Measurements from ENCODE around the gene FAM78A. TPM values are rescaled to one million over a fixed set of nuclear protein-coding genes. Genes with fewer than 3 reads are reported as not detected.
"Not testable (repeated sequence)": the region's sequence is repeated elsewhere in the genome, so short reads cannot be mapped to it uniquely, and the experiment has no call there.

Gene FAM78A
- total RNA-seq, 2 experiments from 2014 or later = 76.8 to 80.0 TPM

- CTCF ChIA-PET = interaction anchor here (9.6 kb wide), 1 partner anchor 10 kb away, joined by 177 read pairs; the partner anchor contains the start of gene FAM78A
- Mint-ChIP-seq H3K27ac (no peak overlapping the region), H3K9me3 (ENCODE audit: low read depth) (no peaks in the 10 kb centered on the region), H3K27me3 (no peaks in the 10 kb centered on the region), H3K4me1 (peaks cover 58% of the 10 kb centered on the region), H3K4me3 (no peak overlapping the region), H3K36me3 (peaks cover 38% of the 10 kb centered on the region)
- DNase-seq (no peak), ATAC-seq (no peak)
Observed at GRCh38 chr9:131260751-131261452, 15.4 kb downstream of the FAM78A start.

- H3K4me3 Mint-ChIP-seq = no peak overlapping the region
- no peaks in the 10 kb centered on the region for H3K9me3 Mint-ChIP-seq (ENCODE audit: low read depth)
- peak overlapping the region; percentile 34 for H3K27ac Mint-ChIP-seq
- ATAC-seq (no peak), DNase-seq (no peak)
- CTCF ChIA-PET = interaction anchor here (9.6 kb wide), 1 partner anchor 11 kb away, joined by 177 read pairs; the partner anchor contains the start of gene FAM78A
- no peaks in the 10 kb centered on the region for H3K27me3 Mint-ChIP-seq
- H3K36me3 Mint-ChIP-seq = peaks cover 37% of the 10 kb centered on the region
- H3K4me1 Mint-ChIP-seq = peaks cover 58% of the 10 kb centered on the region
Observed at GRCh38 chr9:131259916-131260597, 16.3 kb downstream of the FAM78A start.

- peaks cover 32% of the 10 kb centered on the region for H3K36me3 Mint-ChIP-seq
- CTCF ChIA-PET = interaction anchor here (9.6 kb wide), 1 partner anchor 12 kb away, joined by 177 read pairs; the partner anchor contains the start of gene FAM78A
- H3K27me3 Mint-ChIP-seq = no peaks in the 10 kb centered on the region
Observed at GRCh38 chr9:131259432-131259898, 16.8 kb downstream of the FAM78A start.

GRCh38 chr9:131258698-131259431, 17.4 kb downstream of the FAM78A start:
- H3K9me3 Mint-ChIP-seq (ENCODE audit: low read depth) = no peaks in the 10 kb centered on the region
- no peaks in the 10 kb centered on the region for H3K27me3 Mint-ChIP-seq
- ATAC-seq = no peak
- CTCF ChIA-PET = interaction anchor here (9.6 kb wide), 1 partner anchor 13 kb away, joined by 177 read pairs; the partner anchor contains the start of gene FAM78A
- H3K4me3 Mint-ChIP-seq = no peak overlapping the region
- peaks cover 30% of the 10 kb centered on the region for H3K36me3 Mint-ChIP-seq
- peak overlapping the region; percentile 98 for H3K27ac Mint-ChIP-seq
- peaks cover 56% of the 10 kb centered on the region for H3K4me1 Mint-ChIP-seq
- no peak for DNase-seq

More at GRCh38 chr9:131259432-131259898, 16.8 kb downstream of the FAM78A start:
- no peak overlapping the region for H3K4me3 Mint-ChIP-seq
- H3K4me1 Mint-ChIP-seq = peaks cover 57% of the 10 kb centered on the region
- H3K27ac Mint-ChIP-seq = no peak overlapping the region
- no peaks in the 10 kb centered on the region for H3K9me3 Mint-ChIP-seq (ENCODE audit: low read depth)
- ATAC-seq (no peak), DNase-seq (no peak)

- H3K27ac Mint-ChIP-seq = peak overlapping the region; percentile 98
- no peak overlapping the region for H3K4me3 Mint-ChIP-seq
- no peaks in the 10 kb centered on the region for H3K9me3 Mint-ChIP-seq (ENCODE audit: low read depth)
- no peaks in the 10 kb centered on the region for H3K27me3 Mint-ChIP-seq
- DNase-seq (no peak), ATAC-seq (no peak)
- peaks cover 59% of the 10 kb centered on the region for H3K4me1 Mint-ChIP-seq
- CTCF ChIA-PET = interaction anchor here (1.1 to 9.6 kb wide), 2 partner anchors 13 to 78 kb away, joined by 3 to 177 read pairs; partner anchors contain the start of gene FAM78A
- peaks cover 25% of the 10 kb centered on the region for H3K36me3 Mint-ChIP-seq
Observed at GRCh38 chr9:131258186-131258585, 18.1 kb downstream of the FAM78A start.

GRCh38 chr9:131257266-131258025, 18.9 kb downstream of the FAM78A start:
- CTCF ChIA-PET = interaction anchor here (0.6 to 9.6 kb wide), 12 partner anchors 7 to 79 kb away, joined by 3 to 177 read pairs (median 6); partner anchors contain the start of gene FAM78A
- Mint-ChIP-seq H3K27ac (peak overlapping the region; percentile 98), H3K4me1 (peaks cover 57% of the 10 kb centered on the region), H3K36me3 (peaks cover 20% of the 10 kb centered on the region), H3K27me3 (no peaks in the 10 kb centered on the region), H3K9me3 (ENCODE audit: low read depth) (no peaks in the 10 kb centered on the region), H3K4me3 (no peak overlapping the region)
- no peak for ATAC-seq
- no peak for DNase-seq

- H3K4me3 Mint-ChIP-seq = peak overlapping the region; percentile 80
- ATAC-seq = no peak
- H3K36me3 Mint-ChIP-seq = peaks cover 14% of the 10 kb centered on the region
- H3K4me1 Mint-ChIP-seq = peaks cover 66% of the 10 kb centered on the region
- DNase-seq = no peak
- H3K27me3 Mint-ChIP-seq = no peaks in the 10 kb centered on the region
- CTCF ChIA-PET = interaction anchor here (0.5 to 9.6 kb wide), 9 partner anchors 9 to 108 kb away, joined by 3 to 177 read pairs (median 8); partner anchors contain the start of gene FAM78A
- H3K9me3 Mint-ChIP-seq (ENCODE audit: low read depth) = no peaks in the 10 kb centered on the region
- H3K27ac Mint-ChIP-seq = peak overlapping the region; percentile 98
Observed at GRCh38 chr9:131255676-131256197, 20.6 kb downstream of the FAM78A start.

GRCh38 chr9:131254626-131255025, 21.7 kb downstream of the FAM78A start:
- Mint-ChIP-seq H3K4me3 (no peak overlapping the region), H3K9me3 (ENCODE audit: low read depth) (no peaks in the 10 kb centered on the region), H3K36me3 (peaks cover 6% of the 10 kb centered on the region), H3K27ac (peak overlapping the region; percentile 98), H3K4me1 (peaks cover 65% of the 10 kb centered on the region), H3K27me3 (no peaks in the 10 kb centered on the region)
- DNase-seq (no peak), ATAC-seq (no peak)
- CTCF ChIA-PET = interaction anchor here (0.8 to 9.6 kb wide), 3 partner anchors 17 to 153 kb away, joined by 3 to 177 read pairs (median 4); partner anchors contain the start of gene FAM78A

- Mint-ChIP-seq H3K4me3 (no peak overlapping the region), H3K9me3 (ENCODE audit: low read depth) (no peaks in the 10 kb centered on the region), H3K27me3 (no peaks in the 10 kb centered on the region), H3K36me3 (peaks cover 6% of the 10 kb centered on the region), H3K27ac (peak overlapping the region; percentile 97), H3K4me1 (peaks cover 65% of the 10 kb centered on the region)
- CTCF ChIA-PET = interaction anchor here (1.2 to 9.6 kb wide), 2 partner anchors 17 to 78 kb away, joined by 3 to 177 read pairs; partner anchors contain the start of gene FAM78A
- DNase-seq = no peak
- ATAC-seq = no peak
Observed at GRCh38 chr9:131253891-131254491, 22.3 kb downstream of the FAM78A start.

- no peaks in the 10 kb centered on the region for H3K9me3 Mint-ChIP-seq (ENCODE audit: low read depth)
- H3K4me1 Mint-ChIP-seq = peaks cover 53% of the 10 kb centered on the region
- peak overlapping the region; percentile 75 for H3K4me3 Mint-ChIP-seq
- DNase-seq = no peak
- peaks cover 3% of the 10 kb centered on the region for H3K36me3 Mint-ChIP-seq
- CTCF ChIA-PET = interaction anchor here (0.9 to 9.6 kb wide), 9 partner anchors 11 to 127 kb away, joined by 3 to 177 read pairs (median 5); partner anchors contain the start of genes FAM78A and NUP214
- peak overlapping the region; percentile 97 for H3K27ac Mint-ChIP-seq
- no peak for ATAC-seq
- H3K27me3 Mint-ChIP-seq = no peaks in the 10 kb centered on the region
Observed at GRCh38 chr9:131252120-131252519, 24.2 kb downstream of the FAM78A start.

GRCh38 chr9:131246618-131247017, 29.7 kb downstream of the FAM78A start:
- Mint-ChIP-seq H3K27me3 (no peaks in the 10 kb centered on the region), H3K27ac (no peak overlapping the region), H3K36me3 (peaks cover 4% of the 10 kb centered on the region), H3K9me3 (ENCODE audit: low read depth) (peaks cover 3% of the 10 kb centered on the region), H3K4me1 (peaks cover 5% of the 10 kb centered on the region), H3K4me3 (no peak overlapping the region)
- no peak for DNase-seq
- CTCF ChIA-PET = interaction anchor here (1.4 to 3.0 kb wide), 2 partner anchors 10 to 90 kb away, joined by 6 to 11 read pairs; no protein-coding TSS in a partner anchor
- no peak for ATAC-seq

- H3K9me3 Mint-ChIP-seq (ENCODE audit: low read depth); H3K27me3 Mint-ChIP-seq; H3K4me1 Mint-ChIP-seq; CTCF ChIA-PET; H3K4me3 Mint-ChIP-seq; H3K36me3 Mint-ChIP-seq; H3K27ac Mint-ChIP-seq; DNase-seq; ATAC-seq: not testable (repeated sequence)
Observed at GRCh38 chr9:131244331-131244730, 32.0 kb downstream of the FAM78A start.

All from activated CD8-positive, alpha-beta memory T cell treated with anti-CD3 and anti-CD28 coated beads, Interleukin-2, amount 10 ng/mL, durations not matched to agents 7 days and 5 days (primary cell).